Measurements from ENCODE around the gene EPRS1. TPM values are rescaled to one million over a fixed set of nuclear protein-coding genes. Genes with fewer than 3 reads are reported as not detected.

The EPRS1 gene
- total and polyA plus RNA-seq, 9 of the 15 experiments (the other 6 are each of a cell fraction or from before 2014, with no cell fraction given): 129 to 291 (median 248) TPM

DNA sequence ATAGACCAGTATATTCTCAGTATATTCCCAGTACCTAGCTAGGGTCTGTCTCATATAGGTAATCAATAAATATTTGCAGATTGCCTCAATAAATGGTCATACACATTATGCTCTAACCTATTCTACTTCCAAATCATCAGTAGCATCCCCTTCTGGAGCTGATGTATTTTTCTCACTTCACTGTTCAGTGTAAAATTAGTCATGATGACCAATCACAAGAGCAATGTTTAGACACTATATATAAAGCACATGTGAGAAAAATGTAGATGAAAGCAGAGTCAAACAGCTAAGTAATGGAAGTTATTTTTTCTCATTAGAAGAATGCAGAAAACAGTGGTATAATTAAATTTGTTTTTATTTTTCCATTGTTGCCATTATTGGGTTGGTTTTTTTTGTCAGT lies 34.7 kb downstream of the EPRS1 start (continued):
- TF ChIP-seq ZNF609 (CRISPR knock-in tag; IDR thresholded peaks at IDR 0.05; ENCODE audit: borderline replicate concordance): no peak
- no peak for TF ChIP-seq IRF9 (tag; IDR thresholded peaks at IDR 0.05)
- TF ChIP-seq PTRF (tag; IDR thresholded peaks at IDR 0.05): no peak
- no peak for TF ChIP-seq MEF2A (IDR thresholded peaks at IDR 0.05; ENCODE audit: control insufficient read depth, low read depth, low read length)
- no peak for TF ChIP-seq TSC22D4 (tag; IDR thresholded peaks at IDR 0.05)
- TF ChIP-seq TAF7 (tag; IDR thresholded peaks at IDR 0.05): no peak
- TF ChIP-seq LCOR (CRISPR knock-in tag; IDR thresholded peaks at IDR 0.05): no peak
- no peak for TF ChIP-seq TFE3 (CRISPR knock-in tag; IDR thresholded peaks at IDR 0.05)
- TF ChIP-seq ZNF707 (CRISPR knock-in tag; conservative IDR thresholded peaks at IDR 0.05): no peak
- TF ChIP-seq ILF3 (IDR thresholded peaks at IDR 0.05; ENCODE audit: borderline replicate concordance): no peak
- no peak for TF ChIP-seq TAF15 (IDR thresholded peaks at IDR 0.05; ENCODE audit: low read depth, low read length)
- no peak for TF ChIP-seq MXI1 (IDR thresholded peaks at IDR 0.05; ENCODE audit: low read depth, low read length)
